GM18508 (cell line): ENCODE measurements around the gene STPG2.
"Not testable (repeated sequence)": the region's sequence is repeated elsewhere in the genome, so short reads cannot be mapped to it uniquely, and the experiment has no call there.

Source experiments
- ATAC-seq: cut with Tn5 transposase; IDR thresholded peaks from one replicate; pipeline ENCODE4 v1.9.1; 2021; ENCODE audit warnings: moderate number of reproducible peaks; ENCODE audit not compliant: insufficient read depth, unreplicated experiment

STPG2 gene

GRCh38 chr4:97953171-97953941, 189.9 kb downstream of the STPG2 start:
- ATAC-seq: no peak

GRCh38 chr4:97952763-97953162, 190.5 kb downstream of the STPG2 start:
- ATAC-seq: no peak

GRCh38 chr4:97950836-97951235, 192.4 kb downstream of the STPG2 start:
- no peak for ATAC-seq

GRCh38 chr4:97942951-97943350, 200.3 kb downstream of the STPG2 start:
- no peak for ATAC-seq

GRCh38 chr4:97942137-97942536, 201.1 kb downstream of the STPG2 start:
- ATAC-seq: no peak

GRCh38 chr4:97938141-97938540, 205.1 kb downstream of the STPG2 start:
- ATAC-seq: no peak

GRCh38 chr4:97924341-97924958, 218.8 kb downstream of the STPG2 start:
- no peak for ATAC-seq

- ATAC-seq: no peak
Observed at GRCh38 chr4:97923096-97923495, 220.2 kb downstream of the STPG2 start.

GRCh38 chr4:97917115-97917514, 226.2 kb downstream of the STPG2 start:
- no peak for ATAC-seq

- ATAC-seq: no peak
Observed at GRCh38 chr4:97912156-97912555, 231.1 kb downstream of the STPG2 start.

GRCh38 chr4:97911236-97911906, 231.9 kb downstream of the STPG2 start:
- ATAC-seq: no peak

GRCh38 chr4:97910005-97910404, 233.3 kb downstream of the STPG2 start:
- no peak for ATAC-seq

GRCh38 chr4:97903436-97904189, 239.7 kb downstream of the STPG2 start:
- not testable (repeated sequence) for ATAC-seq

GRCh38 chr4:97900229-97900628, 243.0 kb downstream of the STPG2 start:
- ATAC-seq: no peak

GRCh38 chr4:97892592-97893266, 250.5 kb downstream of the STPG2 start:
- ATAC-seq: no peak

GRCh38 chr4:97879942-97880341, 263.3 kb downstream of the STPG2 start:
- ATAC-seq: no peak

- no peak for ATAC-seq
Observed at GRCh38 chr4:97868097-97868496, 275.2 kb downstream of the STPG2 start.

- ATAC-seq: no peak
Observed at GRCh38 chr4:97867557-97868091, 275.7 kb downstream of the STPG2 start.

GRCh38 chr4:97866821-97867556, 276.3 kb downstream of the STPG2 start:
- ATAC-seq: no peak
